ENCODE results near the gene DEPP1.

The DEPP1 gene

GRCh38 chr10:44949915-44950314, 28.7 kb downstream of the DEPP1 start:
- Histone ChIP-seq H3K4me3 (no peak overlapping the region), H3K36me3 (no peaks in the 10 kb centered on the region), H3K4me1 (peaks cover 0 to 10% (median 0%) of the 10 kb centered on the region in 4 donors), H3K9me3 (no peaks in the 10 kb centered on the region), H3K27ac (no peak overlapping the region), H3K27me3 (no peaks in the 10 kb centered on the region)
- TF ChIP-seq, protein P1, sequence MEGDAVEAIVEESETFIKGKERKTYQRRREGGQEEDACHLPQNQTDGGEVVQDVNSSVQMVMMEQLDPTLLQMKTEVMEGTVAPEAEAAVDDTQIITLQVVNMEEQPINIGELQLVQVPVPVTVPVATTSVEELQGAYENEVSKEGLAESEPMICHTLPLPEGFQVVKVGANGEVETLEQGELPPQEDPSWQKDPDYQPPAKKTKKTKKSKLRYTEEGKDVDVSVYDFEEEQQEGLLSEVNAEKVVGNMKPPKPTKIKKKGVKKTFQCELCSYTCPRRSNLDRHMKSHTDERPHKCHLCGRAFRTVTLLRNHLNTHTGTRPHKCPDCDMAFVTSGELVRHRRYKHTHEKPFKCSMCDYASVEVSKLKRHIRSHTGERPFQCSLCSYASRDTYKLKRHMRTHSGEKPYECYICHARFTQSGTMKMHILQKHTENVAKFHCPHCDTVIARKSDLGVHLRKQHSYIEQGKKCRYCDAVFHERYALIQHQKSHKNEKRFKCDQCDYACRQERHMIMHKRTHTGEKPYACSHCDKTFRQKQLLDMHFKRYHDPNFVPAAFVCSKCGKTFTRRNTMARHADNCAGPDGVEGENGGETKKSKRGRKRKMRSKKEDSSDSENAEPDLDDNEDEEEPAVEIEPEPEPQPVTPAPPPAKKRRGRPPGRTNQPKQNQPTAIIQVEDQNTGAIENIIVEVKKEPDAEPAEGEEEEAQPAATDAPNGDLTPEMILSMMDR (IDR thresholded peaks at IDR 0.05): no peak
- peak in 1 of 2 donors; percentile 48 for DNase-seq
- intact Hi-C loops (cut with DNase I; ENCODE audit: low total_unique reads): no loop called here

DNA sequence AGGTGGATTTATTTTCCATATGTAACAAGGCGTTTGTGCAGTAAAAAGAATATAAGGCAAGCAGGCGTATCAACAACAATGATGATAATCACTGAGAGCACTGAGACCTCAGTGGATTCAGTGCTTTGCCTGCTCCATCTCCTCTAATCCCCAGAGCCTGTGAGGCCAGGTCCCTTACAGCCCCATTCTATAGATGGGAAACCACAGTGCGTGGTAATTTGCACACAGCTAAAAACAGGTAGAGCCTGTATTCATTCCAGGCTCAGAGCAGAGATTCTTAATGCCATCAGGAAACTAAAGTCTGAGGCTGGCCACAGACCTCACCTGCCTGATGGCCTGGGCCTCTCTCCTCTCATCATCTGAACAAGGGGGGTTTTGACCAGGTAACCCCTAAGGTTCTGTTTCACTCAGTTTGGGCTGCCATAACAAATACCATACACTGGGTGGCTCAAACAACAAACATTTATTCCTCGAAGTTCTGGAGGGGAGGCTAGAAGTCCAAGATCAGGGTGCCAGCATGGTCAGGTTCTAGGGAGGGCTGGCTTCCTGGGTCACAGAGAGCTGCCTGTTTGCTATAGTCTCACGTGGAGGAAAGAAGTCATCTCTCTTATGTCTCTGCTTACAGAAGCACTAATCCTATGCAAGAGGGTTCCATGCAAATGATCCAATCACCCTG, 29.3 kb downstream of the DEPP1 start:
- TF ChIP-seq, protein P1 (IDR thresholded peaks at IDR 0.05): no peak
- H3K27ac ChIP-seq: no peak overlapping the region
- no peaks in the 10 kb centered on the region for H3K36me3 ChIP-seq
- intact Hi-C loops (cut with DNase I; ENCODE audit: low total_unique reads): no loop called here
- no peak overlapping the region for H3K4me3 ChIP-seq
- peak in 1 of 2 donors; percentile 39 for DNase-seq
- no peaks in the 10 kb centered on the region for H3K27me3 ChIP-seq
- peaks cover 0 to 3% (median 0%) of the 10 kb centered on the region in 3 donors for H3K9me3 ChIP-seq
- peaks cover 0 to 10% (median 0%) of the 10 kb centered on the region in 4 donors for H3K4me1 ChIP-seq

DNA sequence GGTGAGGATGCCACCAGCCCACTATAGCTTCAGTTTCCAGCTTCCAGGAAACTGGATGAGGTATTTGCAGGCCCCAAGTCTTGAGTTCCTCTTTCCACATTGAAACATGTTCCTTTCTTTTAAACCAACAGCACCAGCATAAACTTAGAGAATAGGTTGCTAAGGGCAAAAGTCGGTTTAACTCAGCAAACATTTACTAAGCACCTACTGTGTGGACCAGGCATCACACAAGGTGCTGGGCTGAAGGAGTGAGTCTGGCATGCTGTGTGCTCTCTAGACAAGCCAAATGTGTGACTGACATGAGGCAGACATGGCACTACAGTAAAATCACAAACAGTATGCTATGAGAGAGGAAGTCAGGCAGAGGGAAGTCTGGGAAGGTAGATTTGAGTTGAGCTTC, 30.0 kb downstream of the DEPP1 start:
- DNase-seq: peak in 1 of 2 donors; percentile 10
- TF ChIP-seq, protein P1 (IDR thresholded peaks at IDR 0.05): no peak
- intact Hi-C loops (cut with DNase I; ENCODE audit: low total_unique reads): no loop called here
- Histone ChIP-seq H3K9me3 (peaks cover 0 to 5% (median 0%) of the 10 kb centered on the region in 3 donors), H3K4me1 (peaks cover 0 to 10% (median 0%) of the 10 kb centered on the region in 4 donors), H3K36me3 (no peaks in the 10 kb centered on the region), H3K4me3 (no peak overlapping the region), H3K27me3 (no peaks in the 10 kb centered on the region), H3K27ac (no peak overlapping the region)

DNA sequence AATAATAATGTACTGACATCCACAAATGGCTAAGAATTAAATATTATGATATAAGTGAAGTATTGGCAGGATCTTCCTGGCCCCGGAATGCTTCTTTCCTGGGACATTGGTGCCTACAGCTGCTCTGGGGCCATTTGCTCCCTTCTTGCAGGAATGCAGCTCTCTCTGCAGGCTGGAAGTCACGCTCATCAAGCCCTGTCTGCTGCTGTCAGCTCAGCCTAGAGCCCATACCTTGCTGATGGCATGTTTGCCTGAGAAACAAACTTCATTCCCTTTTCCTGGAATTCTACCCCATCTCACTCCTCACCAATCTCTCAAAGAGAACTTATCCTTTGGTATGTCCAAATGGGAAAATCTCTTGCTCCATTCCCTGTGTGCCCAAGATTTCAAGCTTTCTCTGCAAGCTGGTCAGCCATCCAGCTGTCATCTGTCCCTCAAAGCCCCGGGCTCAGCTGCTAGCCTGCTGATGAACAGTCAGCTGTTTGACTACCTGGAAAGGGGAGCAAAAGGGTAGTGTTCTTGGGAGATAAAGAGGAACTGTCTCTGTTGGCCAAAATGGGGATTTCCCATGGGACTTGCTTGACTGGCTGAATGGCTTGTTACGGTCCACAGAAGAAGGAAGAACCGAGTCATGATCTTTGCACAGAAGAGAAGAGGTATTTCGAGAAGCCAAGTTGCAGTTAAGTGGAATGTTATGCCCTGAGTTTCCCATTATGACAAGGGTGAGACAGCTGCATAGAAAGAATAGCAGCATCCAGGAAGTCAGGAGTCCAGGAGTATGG, 31.0 kb downstream of the DEPP1 start:
- H3K27ac ChIP-seq: no peak overlapping the region
- intact Hi-C loops (cut with DNase I; ENCODE audit: low total_unique reads): no loop called here
- H3K4me1 ChIP-seq: peaks cover 0 to 10% (median 0%) of the 10 kb centered on the region in 4 donors

GRCh38 chr10:44946205-44946604, 32.4 kb downstream of the DEPP1 start:
- no peak overlapping the region for H3K4me3 ChIP-seq
- H3K27ac ChIP-seq: no peak overlapping the region
- DNase-seq: peak in 1 of 2 donors; percentile 9

More for the DNA sequence above, 31.0 kb downstream of the DEPP1 start:
- no peaks in the 10 kb centered on the region for H3K36me3 ChIP-seq
- peaks cover 0 to 5% (median 0%) of the 10 kb centered on the region in 3 donors for H3K9me3 ChIP-seq
- H3K4me3 ChIP-seq: no peak overlapping the region
- DNase-seq: peak in 1 of 2 donors; percentile 41
- no peaks in the 10 kb centered on the region for H3K27me3 ChIP-seq
- TF ChIP-seq, protein P1 (IDR thresholded peaks at IDR 0.05): no peak

More at GRCh38 chr10:44946205-44946604, 32.4 kb downstream of the DEPP1 start:
- Histone ChIP-seq H3K9me3 (peaks cover 0 to 5% (median 0%) of the 10 kb centered on the region in 3 donors), H3K4me1 (peaks cover 0 to 10% (median 0%) of the 10 kb centered on the region in 4 donors), H3K27me3 (no peaks in the 10 kb centered on the region), H3K36me3 (no peaks in the 10 kb centered on the region)
- intact Hi-C loops (cut with DNase I; ENCODE audit: low total_unique reads): no loop called here
- TF ChIP-seq, protein P1 (IDR thresholded peaks at IDR 0.05): no peak

Measured in tibial artery (tissue), 4 donors.